Right lobe of liver (tissue), 4 donors: Measurements from ENCODE around the gene CA5A.
"Not testable (repeated sequence)": the region's sequence is repeated elsewhere in the genome, so short reads cannot be mapped to it uniquely, and the experiment has no call there.

Source experiments
- CTCF ChIP-seq, 4 donors: fragments of 200-600 bp in 3 of 4; fragments of 450-650 bp in 1 of 4; IDR thresholded peaks; one replicate each; pipeline versions ENCODE4 v1.5.1 to v1.8.0; 2016 to 2022; ENCODE audit warnings: antibody characterized with exemption in 4 of 4, mild to moderate bottlenecking in 2 of 4
- POLR2A ChIP-seq: fragments of 450-650 bp; IDR thresholded peaks from one replicate; pipeline ENCODE4 v1.6.1; 2017; ENCODE audit warnings: antibody characterized with exemption, mild to moderate bottlenecking
- donor health status: DM: no; HTN: no; CAD: no.
- donor health status: DM: no; HTN: no; CAD: no.
- donor health status: DM: no; HTN: yes; CAD: no.

DNA sequence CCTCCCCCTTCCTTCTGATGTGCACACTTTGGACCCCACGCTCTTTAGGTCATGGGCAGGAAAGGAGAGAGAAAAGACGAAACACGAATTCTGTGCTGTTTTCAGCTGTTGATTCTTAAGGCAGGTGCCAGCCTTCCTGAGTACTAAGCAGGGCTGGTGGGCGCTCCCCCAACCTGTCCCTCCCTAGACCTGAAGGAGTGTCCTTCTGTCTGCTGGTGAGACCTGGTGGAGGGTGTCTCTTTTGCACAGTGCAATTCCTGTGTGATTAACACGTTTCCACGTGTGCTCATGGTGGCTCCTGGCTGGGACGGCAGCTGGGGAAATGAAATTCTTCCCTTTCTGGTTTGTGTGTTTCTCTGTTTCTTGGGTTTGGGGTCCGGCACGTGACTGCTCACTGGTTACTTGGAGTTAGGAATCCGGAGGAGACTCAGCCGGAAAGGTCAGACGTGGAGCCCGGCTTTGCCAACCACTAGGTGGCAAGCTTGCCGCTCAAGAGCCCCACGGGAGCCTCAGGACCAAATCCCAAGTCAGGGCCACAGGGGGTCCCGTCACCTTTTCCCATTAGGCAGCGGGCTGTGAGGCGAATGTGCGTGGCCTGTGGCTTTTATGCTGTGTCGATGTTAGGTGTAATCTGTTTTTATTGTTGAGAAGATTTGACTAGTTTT is 46.9 kb upstream of the CA5A start:
- peak in 3 of 4 donors; percentile 35 to 64 (median 40) for TF ChIP-seq CTCF (IDR thresholded peaks at IDR 0.05)
- TF ChIP-seq POLR2A = not testable (repeated sequence)
